Measurements from ENCODE around the gene LRRC59. TPM values are rescaled to one million over a fixed set of nuclear protein-coding genes. Genes with fewer than 3 reads are reported as not detected.

The LRRC59 gene
- total RNA-seq, 1 experiment from 2014 or later: 108 TPM

DNA sequence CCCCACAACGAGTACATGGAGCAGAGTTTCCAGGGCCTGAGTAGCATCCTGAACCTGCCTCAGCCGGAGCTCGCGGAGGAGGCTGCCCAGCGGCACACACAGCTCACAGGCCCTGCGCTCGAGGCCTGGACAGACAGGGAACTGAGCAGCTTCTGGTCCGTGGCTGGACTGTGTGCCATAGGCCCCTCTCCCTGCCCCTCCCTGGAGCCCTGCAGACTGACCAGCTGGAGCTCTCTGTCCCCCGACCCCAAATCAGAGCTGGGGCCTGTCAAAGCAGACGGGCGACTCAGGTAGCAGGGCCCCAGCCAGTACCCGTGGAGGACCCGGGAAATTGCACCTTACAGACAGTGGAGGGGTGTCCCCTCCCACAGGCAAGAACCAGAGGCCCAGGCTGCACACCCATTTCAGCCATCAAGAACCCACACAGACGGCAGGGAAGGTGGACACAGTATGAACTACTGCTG lies 37.3 kb downstream of the LRRC59 start (continued):
- TF ChIP-seq, protein P1, sequence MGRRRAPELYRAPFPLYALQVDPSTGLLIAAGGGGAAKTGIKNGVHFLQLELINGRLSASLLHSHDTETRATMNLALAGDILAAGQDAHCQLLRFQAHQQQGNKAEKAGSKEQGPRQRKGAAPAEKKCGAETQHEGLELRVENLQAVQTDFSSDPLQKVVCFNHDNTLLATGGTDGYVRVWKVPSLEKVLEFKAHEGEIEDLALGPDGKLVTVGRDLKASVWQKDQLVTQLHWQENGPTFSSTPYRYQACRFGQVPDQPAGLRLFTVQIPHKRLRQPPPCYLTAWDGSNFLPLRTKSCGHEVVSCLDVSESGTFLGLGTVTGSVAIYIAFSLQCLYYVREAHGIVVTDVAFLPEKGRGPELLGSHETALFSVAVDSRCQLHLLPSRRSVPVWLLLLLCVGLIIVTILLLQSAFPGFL (CRISPR knock-in tag; IDR thresholded peaks at IDR 0.05; ENCODE audit: borderline replicate concordance): no peak
- no peak for TF ChIP-seq ZNF317 (CRISPR knock-in tag; IDR thresholded peaks at IDR 0.05; ENCODE audit: borderline replicate concordance, low read depth)

GRCh38 chr17:50359005-50359699 lies 38.2 kb downstream of the LRRC59 start:
- no peaks in the 10 kb centered on the region for H3K9me3 Mint-ChIP-seq
- H3K27ac Mint-ChIP-seq: no peak overlapping the region; the same call in 1 of the 2 replicates
- no peak overlapping the region for H3K4me3 Mint-ChIP-seq
- H3K27me3 Mint-ChIP-seq (ENCODE audit: low read depth): no peaks in the 10 kb centered on the region
- TF ChIP-seq ZNF396 (CRISPR knock-in tag; IDR thresholded peaks at IDR 0.05; ENCODE audit: borderline replicate concordance): no peak
- TF ChIP-seq TEAD4 (CRISPR knock-in tag; IDR thresholded peaks at IDR 0.05): no peak
- TF ChIP-seq EMX1 (CRISPR knock-in tag; IDR thresholded peaks at IDR 0.05): no peak
- no peak for TF ChIP-seq NFATC4 (CRISPR knock-in tag; IDR thresholded peaks at IDR 0.05)
- TF ChIP-seq MAX (CRISPR knock-in tag; IDR thresholded peaks at IDR 0.05): no peak
- TF ChIP-seq PRRX2 (CRISPR knock-in tag; IDR thresholded peaks at IDR 0.05): no peak
- no peak for TF ChIP-seq ETV6 (CRISPR knock-in tag; IDR thresholded peaks at IDR 0.05)
- no peak for TF ChIP-seq GABPB1 (CRISPR knock-in tag; IDR thresholded peaks at IDR 0.05)
- TF ChIP-seq NR1H2 (CRISPR knock-in tag; IDR thresholded peaks at IDR 0.05): no peak
- no peak for TF ChIP-seq ATF6 (CRISPR knock-in tag; IDR thresholded peaks at IDR 0.05)
- TF ChIP-seq NFE2L1 (CRISPR knock-in tag; IDR thresholded peaks at IDR 0.05): no peak
- no peak for TF ChIP-seq STAT6 (CRISPR knock-in tag; conservative IDR thresholded peaks at IDR 0.05; ENCODE audit: low read depth)
- TF ChIP-seq SMAD3 (CRISPR knock-in tag; IDR thresholded peaks at IDR 0.05; ENCODE audit: borderline replicate concordance): no peak
- TF ChIP-seq, protein P2, sequence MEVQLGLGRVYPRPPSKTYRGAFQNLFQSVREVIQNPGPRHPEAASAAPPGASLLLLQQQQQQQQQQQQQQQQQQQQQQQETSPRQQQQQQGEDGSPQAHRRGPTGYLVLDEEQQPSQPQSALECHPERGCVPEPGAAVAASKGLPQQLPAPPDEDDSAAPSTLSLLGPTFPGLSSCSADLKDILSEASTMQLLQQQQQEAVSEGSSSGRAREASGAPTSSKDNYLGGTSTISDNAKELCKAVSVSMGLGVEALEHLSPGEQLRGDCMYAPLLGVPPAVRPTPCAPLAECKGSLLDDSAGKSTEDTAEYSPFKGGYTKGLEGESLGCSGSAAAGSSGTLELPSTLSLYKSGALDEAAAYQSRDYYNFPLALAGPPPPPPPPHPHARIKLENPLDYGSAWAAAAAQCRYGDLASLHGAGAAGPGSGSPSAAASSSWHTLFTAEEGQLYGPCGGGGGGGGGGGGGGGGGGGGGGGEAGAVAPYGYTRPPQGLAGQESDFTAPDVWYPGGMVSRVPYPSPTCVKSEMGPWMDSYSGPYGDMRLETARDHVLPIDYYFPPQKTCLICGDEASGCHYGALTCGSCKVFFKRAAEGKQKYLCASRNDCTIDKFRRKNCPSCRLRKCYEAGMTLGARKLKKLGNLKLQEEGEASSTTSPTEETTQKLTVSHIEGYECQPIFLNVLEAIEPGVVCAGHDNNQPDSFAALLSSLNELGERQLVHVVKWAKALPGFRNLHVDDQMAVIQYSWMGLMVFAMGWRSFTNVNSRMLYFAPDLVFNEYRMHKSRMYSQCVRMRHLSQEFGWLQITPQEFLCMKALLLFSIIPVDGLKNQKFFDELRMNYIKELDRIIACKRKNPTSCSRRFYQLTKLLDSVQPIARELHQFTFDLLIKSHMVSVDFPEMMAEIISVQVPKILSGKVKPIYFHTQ (CRISPR knock-in tag; IDR thresholded peaks at IDR 0.05): no peak
- TF ChIP-seq, protein P3, sequence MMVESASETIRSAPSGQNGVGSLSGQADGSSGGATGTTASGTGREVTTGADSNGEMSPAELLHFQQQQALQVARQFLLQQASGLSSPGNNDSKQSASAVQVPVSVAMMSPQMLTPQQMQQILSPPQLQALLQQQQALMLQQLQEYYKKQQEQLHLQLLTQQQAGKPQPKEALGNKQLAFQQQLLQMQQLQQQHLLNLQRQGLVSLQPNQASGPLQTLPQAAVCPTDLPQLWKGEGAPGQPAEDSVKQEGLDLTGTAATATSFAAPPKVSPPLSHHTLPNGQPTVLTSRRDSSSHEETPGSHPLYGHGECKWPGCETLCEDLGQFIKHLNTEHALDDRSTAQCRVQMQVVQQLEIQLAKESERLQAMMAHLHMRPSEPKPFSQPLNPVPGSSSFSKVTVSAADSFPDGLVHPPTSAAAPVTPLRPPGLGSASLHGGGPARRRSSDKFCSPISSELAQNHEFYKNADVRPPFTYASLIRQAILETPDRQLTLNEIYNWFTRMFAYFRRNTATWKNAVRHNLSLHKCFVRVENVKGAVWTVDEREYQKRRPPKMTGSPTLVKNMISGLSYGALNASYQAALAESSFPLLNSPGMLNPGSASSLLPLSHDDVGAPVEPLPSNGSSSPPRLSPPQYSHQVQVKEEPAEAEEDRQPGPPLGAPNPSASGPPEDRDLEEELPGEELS (CRISPR knock-in tag; IDR thresholded peaks at IDR 0.05): no peak
- TF ChIP-seq, protein P4, sequence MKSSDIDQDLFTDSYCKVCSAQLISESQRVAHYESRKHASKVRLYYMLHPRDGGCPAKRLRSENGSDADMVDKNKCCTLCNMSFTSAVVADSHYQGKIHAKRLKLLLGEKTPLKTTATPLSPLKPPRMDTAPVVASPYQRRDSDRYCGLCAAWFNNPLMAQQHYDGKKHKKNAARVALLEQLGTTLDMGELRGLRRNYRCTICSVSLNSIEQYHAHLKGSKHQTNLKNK (CRISPR knock-in tag; IDR thresholded peaks at IDR 0.05): no peak
- no peak for TF ChIP-seq CREM (CRISPR knock-in tag; IDR thresholded peaks at IDR 0.05)
- TF ChIP-seq, protein P5, sequence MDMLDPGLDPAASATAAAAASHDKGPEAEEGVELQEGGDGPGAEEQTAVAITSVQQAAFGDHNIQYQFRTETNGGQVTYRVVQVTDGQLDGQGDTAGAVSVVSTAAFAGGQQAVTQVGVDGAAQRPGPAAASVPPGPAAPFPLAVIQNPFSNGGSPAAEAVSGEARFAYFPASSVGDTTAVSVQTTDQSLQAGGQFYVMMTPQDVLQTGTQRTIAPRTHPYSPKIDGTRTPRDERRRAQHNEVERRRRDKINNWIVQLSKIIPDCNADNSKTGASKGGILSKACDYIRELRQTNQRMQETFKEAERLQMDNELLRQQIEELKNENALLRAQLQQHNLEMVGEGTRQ (CRISPR knock-in tag; IDR thresholded peaks at IDR 0.05): no peak
- TF ChIP-seq RORB (CRISPR knock-in tag; IDR thresholded peaks at IDR 0.05): no peak
- ChIA-PET POLR2A (no interaction called here), CTCF (interaction anchor here (1.1 to 1.4 kb wide), 4 partner anchors 38 to 159 kb away, joined by 3 to 8 read pairs (median 4); partner anchors contain the start of gene LRRC59)
- no peak for DNase-seq (ENCODE audit: low spot score)
- no peak for ATAC-seq
- peaks cover 31% of the 10 kb centered on the region for H3K36me3 Mint-ChIP-seq
- H3K4me1 Mint-ChIP-seq: peaks cover 21% of the 10 kb centered on the region
